GM12801 (cell line): Measurements from ENCODE around the gene CDH13.

Source experiments
- TF ChIP-seq, protein P1 (sequence below): IDR thresholded peaks from one replicate; pipeline ENCODE4 v1.5.1; 2011; ENCODE audit warnings: control low read depth; ENCODE audit not compliant: insufficient read length; ENCODE audit errors: extremely low read depth

Gene CDH13

DNA sequence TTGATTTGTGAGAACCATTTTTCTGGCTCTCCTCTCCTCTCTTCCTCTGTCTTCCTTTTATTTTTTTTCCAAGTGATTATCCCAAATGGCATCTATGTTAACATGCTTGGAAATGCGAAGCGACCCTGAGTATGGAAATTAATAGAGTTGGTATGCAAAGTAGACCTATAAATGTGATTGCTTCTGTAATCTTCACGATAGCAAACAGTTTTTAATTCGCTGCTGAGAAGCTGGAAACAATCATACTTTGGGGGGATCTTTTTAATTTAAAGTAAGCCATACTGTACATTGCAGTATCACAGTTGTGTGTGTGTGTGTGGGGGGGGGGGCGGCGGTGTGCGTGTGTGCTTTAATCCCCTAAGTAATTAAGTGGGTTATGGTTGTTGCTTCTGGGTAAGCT is 233.3 kb downstream of the CDH13 start:
- TF ChIP-seq, protein P1, sequence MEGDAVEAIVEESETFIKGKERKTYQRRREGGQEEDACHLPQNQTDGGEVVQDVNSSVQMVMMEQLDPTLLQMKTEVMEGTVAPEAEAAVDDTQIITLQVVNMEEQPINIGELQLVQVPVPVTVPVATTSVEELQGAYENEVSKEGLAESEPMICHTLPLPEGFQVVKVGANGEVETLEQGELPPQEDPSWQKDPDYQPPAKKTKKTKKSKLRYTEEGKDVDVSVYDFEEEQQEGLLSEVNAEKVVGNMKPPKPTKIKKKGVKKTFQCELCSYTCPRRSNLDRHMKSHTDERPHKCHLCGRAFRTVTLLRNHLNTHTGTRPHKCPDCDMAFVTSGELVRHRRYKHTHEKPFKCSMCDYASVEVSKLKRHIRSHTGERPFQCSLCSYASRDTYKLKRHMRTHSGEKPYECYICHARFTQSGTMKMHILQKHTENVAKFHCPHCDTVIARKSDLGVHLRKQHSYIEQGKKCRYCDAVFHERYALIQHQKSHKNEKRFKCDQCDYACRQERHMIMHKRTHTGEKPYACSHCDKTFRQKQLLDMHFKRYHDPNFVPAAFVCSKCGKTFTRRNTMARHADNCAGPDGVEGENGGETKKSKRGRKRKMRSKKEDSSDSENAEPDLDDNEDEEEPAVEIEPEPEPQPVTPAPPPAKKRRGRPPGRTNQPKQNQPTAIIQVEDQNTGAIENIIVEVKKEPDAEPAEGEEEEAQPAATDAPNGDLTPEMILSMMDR: no peak

DNA sequence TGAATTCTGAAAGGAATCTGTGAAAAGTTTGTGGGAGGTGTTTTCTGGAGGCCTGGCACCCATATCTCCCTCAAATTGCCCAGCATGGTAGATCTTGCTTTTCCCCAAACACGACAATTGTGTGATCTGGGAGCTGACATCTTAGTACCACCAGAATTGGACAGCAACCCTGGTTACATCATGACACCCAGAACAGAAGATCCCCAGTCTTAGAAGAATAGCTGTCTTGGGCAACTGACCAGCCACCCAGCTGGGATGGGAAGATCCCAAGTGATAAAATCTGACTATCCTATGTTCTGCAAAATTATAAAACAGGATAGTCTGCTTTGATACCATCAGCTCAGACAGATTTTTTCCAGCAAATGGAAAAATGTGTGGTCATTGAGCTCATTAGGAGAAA is 235.3 kb downstream of the CDH13 start:
- TF ChIP-seq, protein P1: no peak

DNA sequence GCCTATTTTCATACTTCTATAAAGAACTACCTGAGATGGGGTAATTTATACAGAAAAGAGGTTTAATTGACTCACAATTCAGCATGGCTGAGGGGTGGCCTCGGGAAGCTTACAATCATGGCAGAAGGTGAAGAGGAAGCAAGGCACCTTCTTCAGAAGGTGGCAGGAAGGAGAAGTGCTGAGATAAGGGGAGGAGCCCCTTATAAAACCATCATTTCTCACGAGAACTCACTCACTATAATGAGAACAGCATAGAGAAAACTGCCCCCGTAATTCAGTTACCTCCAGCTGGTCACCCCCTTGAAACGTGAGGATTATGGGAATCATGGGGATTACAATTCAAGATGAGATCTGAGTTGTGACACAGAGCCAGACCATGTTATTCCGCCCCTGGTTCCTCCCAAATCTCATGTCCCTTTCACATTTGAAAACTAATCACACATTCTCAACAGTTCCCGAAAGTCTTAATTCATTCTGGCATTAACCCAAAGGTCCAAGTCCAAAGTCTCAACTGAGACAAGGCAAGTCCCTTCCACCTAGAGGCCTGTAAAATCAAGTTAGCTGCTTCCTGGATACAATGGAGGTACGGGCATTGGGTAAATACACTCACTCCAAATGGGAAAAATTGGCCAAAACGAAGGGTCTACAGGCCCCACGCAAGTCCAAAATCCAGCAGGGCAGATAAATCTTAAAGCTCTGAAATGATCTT is 237.7 kb downstream of the CDH13 start:
- TF ChIP-seq, protein P1: no peak

DNA sequence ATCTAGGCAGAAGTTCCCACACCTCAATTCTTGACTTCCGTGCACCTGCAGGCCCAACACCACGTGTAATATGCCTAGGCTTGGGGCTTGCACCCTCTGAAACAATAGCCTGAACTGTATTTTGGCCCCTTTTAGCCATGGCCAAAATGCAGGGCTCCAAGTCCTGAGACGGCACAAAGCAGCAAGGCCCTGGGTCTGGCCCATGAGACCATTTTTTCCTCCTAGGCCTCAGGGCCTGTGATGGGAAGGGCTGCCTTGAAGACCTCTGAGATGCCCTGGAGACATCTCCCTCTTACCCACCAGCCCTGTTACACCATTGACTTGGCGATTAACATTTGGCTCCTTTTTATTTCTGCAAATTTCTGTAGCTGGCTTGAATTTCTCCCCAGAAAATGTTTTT is 238.6 kb downstream of the CDH13 start:
- TF ChIP-seq, protein P1: no peak

DNA sequence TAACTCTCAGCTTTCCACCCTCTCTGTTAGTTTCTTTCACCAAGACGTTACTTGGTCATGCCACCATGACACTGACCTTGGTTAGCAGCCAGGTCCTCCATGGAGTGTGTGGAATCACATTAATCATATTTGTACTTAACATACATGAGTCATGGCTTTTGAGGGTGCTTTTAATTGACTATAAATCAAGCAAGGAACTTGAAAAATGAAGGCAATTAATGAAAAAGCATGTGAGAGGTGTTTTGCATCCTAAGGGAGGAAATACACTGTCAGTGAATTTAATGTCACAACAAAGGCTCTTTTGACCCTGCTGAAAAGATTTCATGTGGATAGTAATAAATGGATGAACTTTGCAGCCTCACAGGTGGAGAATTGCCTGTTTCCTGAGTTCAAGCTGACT is 240.7 kb downstream of the CDH13 start:
- TF ChIP-seq, protein P1: no peak

DNA sequence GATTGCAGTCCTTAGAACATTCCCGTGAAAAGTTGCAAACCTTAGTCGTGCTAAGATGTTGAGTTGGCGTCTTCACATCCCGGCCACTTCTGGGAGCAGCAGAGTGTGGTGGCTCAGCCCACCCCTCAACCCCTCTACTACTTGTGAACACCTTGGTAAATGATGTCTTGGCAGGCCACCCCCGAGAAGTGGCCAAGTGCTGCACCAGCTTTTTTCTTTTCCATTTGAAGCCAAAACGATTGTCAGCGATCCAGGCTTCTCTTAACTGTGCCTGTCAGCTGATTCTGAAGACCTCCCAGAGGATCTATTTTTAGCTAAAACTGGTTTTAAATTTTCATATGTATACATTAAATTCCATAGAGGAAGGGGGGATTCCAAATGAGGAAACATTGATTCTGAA is 247.5 kb downstream of the CDH13 start:
- TF ChIP-seq, protein P1: no peak

DNA sequence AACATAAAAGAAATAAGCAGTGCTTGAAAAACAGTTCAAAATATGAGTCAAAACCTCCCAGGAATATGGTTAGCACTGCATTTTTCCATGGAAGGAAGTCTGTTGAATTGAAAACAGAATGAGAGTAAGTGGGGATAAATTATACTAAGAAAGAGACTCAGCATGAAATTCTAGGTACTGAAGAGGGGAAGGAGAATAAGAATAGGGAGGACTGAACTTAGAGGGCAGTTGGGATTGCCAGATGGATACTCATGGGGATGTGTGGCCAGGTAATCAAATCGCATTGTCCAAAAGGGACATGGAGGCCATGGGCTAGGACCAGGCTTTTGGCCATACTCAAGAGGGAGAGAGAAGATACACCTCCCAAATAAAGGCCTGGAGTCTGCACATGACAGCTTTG is 247.9 kb downstream of the CDH13 start:
- TF ChIP-seq, protein P1: no peak
